ENCODE measurements around the gene MARCHF7.
"Not testable (repeated sequence)": the region's sequence is repeated elsewhere in the genome, so short reads cannot be mapped to it uniquely, and the experiment has no call there.

The MARCHF7 gene

GRCh38 chr2:159703491-159703890 is 8.8 kb upstream of the MARCHF7 start:
- DNase-seq (ENCODE audit: insufficient read length, low spot score): no peak
- no peak for FAIRE-seq
- TF ChIP-seq SPI1 (IDR thresholded peaks at IDR 0.05; ENCODE audit: low read depth, low read length): no peak
- TF ChIP-seq POU2F2 (IDR thresholded peaks at IDR 0.05; ENCODE audit: low read depth, low read length): no peak
- no peak for TF ChIP-seq POLR2AphosphoS5 (IDR thresholded peaks at IDR 0.05; ENCODE audit: low read depth, low read length)
- no peak for TF ChIP-seq PAX5 (IDR thresholded peaks at IDR 0.05; ENCODE audit: insufficient read depth, low read length, severe bottlenecking)
- TF ChIP-seq POLR2A (IDR thresholded peaks at IDR 0.05; ENCODE audit: low read depth, low read length): no peak
- no peak for TF ChIP-seq TAF1 (IDR thresholded peaks at IDR 0.05; ENCODE audit: low read depth, low read length)

DNA sequence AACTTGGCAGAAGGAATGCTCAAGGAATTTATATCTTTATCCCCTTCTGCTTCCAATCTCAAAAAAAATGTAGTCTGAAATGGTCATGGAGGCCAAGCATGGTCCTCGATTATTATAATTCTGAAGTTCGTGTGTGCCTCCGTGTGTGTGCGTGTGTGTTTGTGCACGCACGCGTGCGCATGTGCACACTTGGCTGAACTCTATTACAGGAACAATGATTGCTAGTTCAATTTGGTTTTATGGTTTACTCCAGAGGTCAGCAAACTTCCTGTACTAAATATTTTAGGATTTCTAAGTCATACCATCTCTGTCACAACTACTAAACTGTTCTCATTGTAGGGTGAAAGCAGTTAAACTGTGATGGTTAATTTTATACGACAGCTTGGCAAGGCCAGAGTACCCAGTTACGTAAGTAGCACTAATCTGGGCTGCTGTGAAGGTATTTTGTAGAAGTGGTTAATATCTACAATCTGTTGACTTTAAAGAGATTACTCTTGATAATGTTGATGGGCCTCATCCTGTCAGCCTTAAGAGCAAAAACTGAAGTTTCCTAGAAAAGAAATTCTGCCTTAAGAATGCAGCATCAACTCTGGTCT is 5.8 kb upstream of the MARCHF7 start:
- TF ChIP-seq SPI1 (IDR thresholded peaks at IDR 0.05; ENCODE audit: low read depth, low read length) (no peak), POLR2A (IDR thresholded peaks at IDR 0.05; ENCODE audit: low read depth, low read length) (no peak)
- no peak for DNase-seq (ENCODE audit: insufficient read length, low spot score)
- no peak for FAIRE-seq

- TF ChIP-seq SPI1 (IDR thresholded peaks at IDR 0.05; ENCODE audit: low read depth, low read length) (no peak), TAF1 (IDR thresholded peaks at IDR 0.05; ENCODE audit: low read depth, low read length) (no peak), POU2F2 (IDR thresholded peaks at IDR 0.05; ENCODE audit: low read depth, low read length) (no peak), POLR2AphosphoS5 (IDR thresholded peaks at IDR 0.05; ENCODE audit: low read depth, low read length) (no peak), POLR2A (IDR thresholded peaks at IDR 0.05; ENCODE audit: low read depth, low read length) (no peak)
- DNase-seq (ENCODE audit: insufficient read length, low spot score) (no peak), FAIRE-seq (no peak)
Observed at GRCh38 chr2:159708066-159708760, 4.1 kb upstream of the MARCHF7 start.

- no peak for DNase-seq (ENCODE audit: insufficient read length, low spot score)
- TF ChIP-seq POLR2A (IDR thresholded peaks at IDR 0.05; ENCODE audit: low read depth, low read length): no peak
- no peak for TF ChIP-seq PAX5 (IDR thresholded peaks at IDR 0.05; ENCODE audit: insufficient read depth, low read length, severe bottlenecking)
- no peak for TF ChIP-seq TAF1 (IDR thresholded peaks at IDR 0.05; ENCODE audit: low read depth, low read length)
- no peak for TF ChIP-seq SPI1 (IDR thresholded peaks at IDR 0.05; ENCODE audit: low read depth, low read length)
- no peak for TF ChIP-seq POLR2AphosphoS5 (IDR thresholded peaks at IDR 0.05; ENCODE audit: low read depth, low read length)
- no peak for TF ChIP-seq POU2F2 (IDR thresholded peaks at IDR 0.05; ENCODE audit: low read depth, low read length)
- peak; percentile 57 for FAIRE-seq
Observed at GRCh38 chr2:159710601-159711180, 1.6 kb upstream of the MARCHF7 start.

DNA sequence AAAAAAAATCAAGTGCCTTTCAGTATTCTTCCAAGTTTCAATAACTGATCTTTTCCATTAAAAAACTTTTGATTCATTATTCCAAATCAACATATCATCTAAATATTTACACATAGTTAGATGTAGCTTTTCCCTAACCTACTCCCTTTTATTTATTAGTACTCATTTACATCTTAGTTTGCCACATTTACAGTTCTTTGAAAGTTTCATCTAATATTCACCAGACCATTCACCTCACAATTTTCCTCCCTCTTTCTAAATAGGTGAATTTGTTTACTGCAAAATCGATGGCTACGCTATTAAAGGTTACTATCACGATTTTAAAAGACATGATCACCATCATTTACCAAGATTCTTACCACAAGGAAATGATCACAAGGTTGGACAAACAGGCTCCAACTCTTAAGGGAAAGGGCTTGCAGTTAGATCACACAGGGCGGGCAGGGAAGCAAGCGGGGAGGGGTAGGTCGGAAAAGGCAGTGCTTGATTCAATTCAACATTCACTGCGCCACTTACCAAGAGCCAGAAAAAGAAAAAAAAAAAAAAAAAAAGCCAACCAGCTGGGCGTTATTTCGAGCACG is 654 bp upstream of the MARCHF7 start:
- no peak for DNase-seq (ENCODE audit: insufficient read length, low spot score)
- TF ChIP-seq TAF1 (IDR thresholded peaks at IDR 0.05; ENCODE audit: low read depth, low read length): no peak
- FAIRE-seq: no peak

GRCh38 chr2:159712929-159713420 is 669 bp downstream of the MARCHF7 start:
- DNase-seq (ENCODE audit: insufficient read length, low spot score) (peak; percentile 7), FAIRE-seq (no peak)
- TF ChIP-seq TAF1 (IDR thresholded peaks at IDR 0.05; ENCODE audit: low read depth, low read length) (0 out of 2 replicates have a peak, but pooled peaks have one; percentile 46), PAX5 (IDR thresholded peaks at IDR 0.05; ENCODE audit: insufficient read depth, low read length, severe bottlenecking) (no peak)

DNA sequence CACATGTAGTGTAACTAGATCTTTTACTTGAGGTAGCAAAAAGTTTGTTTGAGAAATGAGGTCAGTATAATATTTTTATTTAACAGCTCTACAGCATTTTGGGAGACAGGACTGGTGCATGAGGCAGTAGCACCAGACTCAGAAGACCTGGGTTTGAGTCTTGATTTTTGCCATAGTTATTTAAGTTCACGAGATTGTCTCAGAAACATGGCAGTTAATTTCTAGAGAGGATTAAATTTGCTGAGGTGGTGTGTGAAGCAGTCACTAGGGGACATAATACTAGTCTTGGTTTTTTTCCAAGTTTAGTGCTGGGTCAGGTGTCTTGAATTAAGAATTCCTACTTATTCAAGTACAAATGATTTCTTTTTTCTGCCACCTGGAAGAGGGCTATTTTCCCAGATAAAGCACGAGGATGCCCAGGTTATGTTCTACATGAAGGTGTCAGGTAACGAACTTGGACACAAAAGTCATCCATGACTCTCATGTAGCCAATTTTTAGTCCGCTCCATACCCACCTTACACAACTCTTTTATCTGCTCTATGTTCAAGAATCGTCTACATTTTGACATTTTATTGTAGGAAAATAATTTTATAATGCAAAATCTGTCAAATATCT is 1.4 kb downstream of the MARCHF7 start:
- no peak for DNase-seq (ENCODE audit: insufficient read length, low spot score)
- FAIRE-seq: peak; percentile 63

GRCh38 chr2:159714247-159714930 is 2.1 kb downstream of the MARCHF7 start:
- TF ChIP-seq POLR2AphosphoS5 (IDR thresholded peaks at IDR 0.05; ENCODE audit: low read depth, low read length): no peak
- FAIRE-seq (no peak), DNase-seq (ENCODE audit: insufficient read length, low spot score) (no peak)

More for the DNA sequence above, 1.4 kb downstream of the MARCHF7 start:
- TF ChIP-seq SPI1 (IDR thresholded peaks at IDR 0.05; ENCODE audit: low read depth, low read length): no peak
- no peak for TF ChIP-seq TAF1 (IDR thresholded peaks at IDR 0.05; ENCODE audit: low read depth, low read length)
- no peak for TF ChIP-seq POU2F2 (IDR thresholded peaks at IDR 0.05; ENCODE audit: low read depth, low read length)
- TF ChIP-seq PAX5 (IDR thresholded peaks at IDR 0.05; ENCODE audit: insufficient read depth, low read length, severe bottlenecking): no peak
- no peak for TF ChIP-seq POLR2A (IDR thresholded peaks at IDR 0.05; ENCODE audit: low read depth, low read length)
- TF ChIP-seq POLR2AphosphoS5 (IDR thresholded peaks at IDR 0.05; ENCODE audit: low read depth, low read length): no peak

GRCh38 chr2:159715451-159715850 is 3.1 kb downstream of the MARCHF7 start:
- DNase-seq (ENCODE audit: insufficient read length, low spot score) (no peak), FAIRE-seq (no peak)

GRCh38 chr2:159716409-159716808 is 4.1 kb downstream of the MARCHF7 start:
- FAIRE-seq; DNase-seq (ENCODE audit: insufficient read length, low spot score): not testable (repeated sequence)

More at GRCh38 chr2:159715451-159715850, 3.1 kb downstream of the MARCHF7 start:
- TF ChIP-seq TAF1 (IDR thresholded peaks at IDR 0.05; ENCODE audit: low read depth, low read length): no peak
- TF ChIP-seq POU2F2 (IDR thresholded peaks at IDR 0.05; ENCODE audit: low read depth, low read length): no peak
- no peak for TF ChIP-seq SPI1 (IDR thresholded peaks at IDR 0.05; ENCODE audit: low read depth, low read length)
- no peak for TF ChIP-seq PAX5 (IDR thresholded peaks at IDR 0.05; ENCODE audit: insufficient read depth, low read length, severe bottlenecking)
- no peak for TF ChIP-seq POLR2A (IDR thresholded peaks at IDR 0.05; ENCODE audit: low read depth, low read length)
